T-helper 1 cell treated with Interleukin-12 subunit alpha and Interleukin-12 subunit beta and Interleukin-4 antibody, amounts not matched to agents 30 ng/mL and 1 ng/mL, for 36 hours (primary cell): Measurements from ENCODE around the gene COL6A2. TPM values are rescaled to one million over a fixed set of nuclear protein-coding genes. Genes with fewer than 3 reads are reported as not detected.

Source experiments
- intact Hi-C: fragments of 100-400 bp; cut with micrococcal nuclease; formaldehyde crosslinking; loops from one replicate; pipeline ENCODE4 v1.15.1; 2024
- total RNA-seq: library from RNA; stranded (reverse); gene quantifications from 2 replicates; pipeline ENCODE4 v1.2.3, GENCODE V29; 2022

COL6A2 gene
- total RNA-seq, 1 donor from 2014 or later: 2.6 TPM

- intact Hi-C loops: no loop called here
Measured at GRCh38 chr21:46124926-46125845, 27.3 kb downstream of the COL6A2 start.

GRCh38 chr21:46125846-46126301 lies 28.0 kb downstream of the COL6A2 start:
- intact Hi-C loops: no loop called here

- intact Hi-C loops: no loop called here
Measured at GRCh38 chr21:46126309-46127238, 28.7 kb downstream of the COL6A2 start.

- intact Hi-C loops: no loop called here
Measured at GRCh38 chr21:46127239-46128105, 29.6 kb downstream of the COL6A2 start.

GRCh38 chr21:46128106-46128932 lies 30.4 kb downstream of the COL6A2 start:
- intact Hi-C loops: no loop called here

GRCh38 chr21:46128933-46129571 lies 31.1 kb downstream of the COL6A2 start:
- intact Hi-C loops: no loop called here

GRCh38 chr21:46129846-46130651 lies 32.1 kb downstream of the COL6A2 start:
- intact Hi-C loops: no loop called here

GRCh38 chr21:46130831-46131587 lies 33.1 kb downstream of the COL6A2 start:
- intact Hi-C loops: no loop called here

GRCh38 chr21:46131588-46131837 lies 33.6 kb downstream of the COL6A2 start:
- intact Hi-C loops: no loop called here

- intact Hi-C loops: no loop called here
Measured at GRCh38 chr21:46131838-46132651, 34.1 kb downstream of the COL6A2 start.

- intact Hi-C loops: no loop called here
Measured at GRCh38 chr21:46135782-46136395, 38.0 kb downstream of the COL6A2 start.

GRCh38 chr21:46136739-46137349 lies 38.9 kb downstream of the COL6A2 start:
- intact Hi-C loops: no loop called here

GRCh38 chr21:46137908-46138307 lies 40.0 kb downstream of the COL6A2 start:
- intact Hi-C loops: no loop called here

- intact Hi-C loops: no loop called here
Measured at GRCh38 chr21:46138383-46138970, 40.6 kb downstream of the COL6A2 start.

- intact Hi-C loops: loop anchor here (10.0 kb wide), 1 partner anchor 315 kb away; the partner anchor contains the start of gene DIP2A
Measured at GRCh38 chr21:46139686-46140085, 41.8 kb downstream of the COL6A2 start.
